Central memory CD8-positive, alpha-beta T cell (primary cell): ENCODE measurements around the gene CDKL1.

Source experiments
- ATAC-seq: fragments of 150-1000 bp; cut with Tn5 transposase; replicated peaks from 2 replicates; pipeline ENCODE4 v1.10.0; 2022; ENCODE audit warnings: mild to moderate bottlenecking, moderate FRiP score, moderate number of reproducible peaks; ENCODE audit not compliant: poor library complexity, severe bottlenecking; ENCODE audit errors: extremely low read depth
- DNase-seq, 2 donors: peaks; one replicate each; pipeline ENCODE4 v3.0.0; 2021; ENCODE audit warnings: low spot score in 2 of 2
- H3K27ac Mint-ChIP-seq: one replicate; pipeline ENCODE4 v1.8.0; 2022; ENCODE audit warnings: low read depth, mild to moderate bottlenecking, moderate library complexity, mixed read lengths
- H3K27me3 Mint-ChIP-seq: one replicate; pipeline ENCODE4 v1.8.0; 2022; ENCODE audit warnings: mixed read lengths
- H3K36me3 Mint-ChIP-seq: one replicate; pipeline ENCODE4 v1.8.0; 2022; ENCODE audit warnings: mild to moderate bottlenecking, moderate library complexity, mixed read lengths; ENCODE audit not compliant: insufficient read depth
- H3K4me1 Mint-ChIP-seq: one replicate; pipeline ENCODE4 v1.8.0; 2022; ENCODE audit warnings: mixed read lengths
- H3K4me3 Mint-ChIP-seq: one replicate; pipeline ENCODE4 v1.8.0; 2022; ENCODE audit warnings: mild to moderate bottlenecking, moderate library complexity, mixed read lengths
- H3K9me3 Mint-ChIP-seq: one replicate; pipeline ENCODE4 v1.8.0; 2022; ENCODE audit warnings: mixed read lengths

The CDKL1 gene

DNA sequence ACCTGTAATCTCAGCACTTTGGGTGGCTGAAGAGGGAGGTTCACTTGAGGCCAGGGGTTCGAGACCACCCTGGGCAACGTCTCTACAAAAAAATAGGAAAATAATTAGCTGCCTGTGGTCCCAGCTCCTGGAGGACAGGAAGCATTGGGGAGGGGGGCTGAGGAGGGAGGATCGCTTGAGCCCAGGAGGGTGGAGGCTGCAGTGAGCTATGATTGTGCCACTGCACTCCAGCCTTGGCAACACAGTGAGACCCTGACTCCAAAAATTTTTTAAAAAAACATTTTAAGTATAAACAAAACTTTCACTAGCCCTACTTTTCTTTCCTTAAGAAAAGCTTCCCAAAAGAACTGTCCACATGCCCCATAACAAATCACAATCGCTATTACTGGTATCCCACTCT lies 86.2 kb downstream of the CDKL1 start:
- Mint-ChIP-seq H3K9me3 (no peaks in the 10 kb centered on the region), H3K36me3 (peaks cover 5% of the 10 kb centered on the region), H3K4me3 (peak overlapping the region; percentile 90), H3K4me1 (peaks cover 38% of the 10 kb centered on the region), H3K27me3 (no peaks in the 10 kb centered on the region), H3K27ac (no peak overlapping the region)
- DNase-seq, result no peak
- ATAC-seq, result no peak

DNA sequence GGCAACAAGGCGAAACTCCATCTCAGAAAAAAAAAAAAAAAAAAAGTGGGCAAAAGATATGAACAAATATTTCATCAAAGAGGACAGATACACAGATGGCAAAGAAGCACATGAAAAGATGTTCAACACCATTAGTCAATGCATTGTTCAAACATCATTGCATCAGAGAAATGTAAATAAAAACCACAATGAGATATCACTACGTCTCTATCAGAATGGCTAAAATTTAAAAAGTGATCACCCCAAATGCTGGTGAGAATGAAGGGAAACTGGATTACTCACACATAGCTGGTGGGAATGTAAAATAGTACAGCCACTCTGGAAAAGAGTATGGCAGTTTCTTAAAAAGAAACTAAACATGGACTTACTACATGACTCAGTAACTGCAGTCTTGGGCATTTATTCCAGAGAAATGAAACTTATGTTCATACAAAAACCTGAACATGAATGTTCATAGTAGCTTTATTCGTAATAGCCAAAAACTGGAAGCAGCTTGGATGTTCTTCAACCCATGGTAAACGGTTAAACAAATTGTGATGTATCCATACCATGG lies 88.2 kb downstream of the CDKL1 start:
- ATAC-seq, result no peak
- no peak overlapping the region for H3K4me3 Mint-ChIP-seq
- no peak overlapping the region for H3K27ac Mint-ChIP-seq
- no peaks in the 10 kb centered on the region for H3K27me3 Mint-ChIP-seq
- peaks cover 5% of the 10 kb centered on the region for H3K36me3 Mint-ChIP-seq
- peaks cover 26% of the 10 kb centered on the region for H3K4me1 Mint-ChIP-seq
- H3K9me3 Mint-ChIP-seq, result no peaks in the 10 kb centered on the region
- DNase-seq, result no peak

DNA sequence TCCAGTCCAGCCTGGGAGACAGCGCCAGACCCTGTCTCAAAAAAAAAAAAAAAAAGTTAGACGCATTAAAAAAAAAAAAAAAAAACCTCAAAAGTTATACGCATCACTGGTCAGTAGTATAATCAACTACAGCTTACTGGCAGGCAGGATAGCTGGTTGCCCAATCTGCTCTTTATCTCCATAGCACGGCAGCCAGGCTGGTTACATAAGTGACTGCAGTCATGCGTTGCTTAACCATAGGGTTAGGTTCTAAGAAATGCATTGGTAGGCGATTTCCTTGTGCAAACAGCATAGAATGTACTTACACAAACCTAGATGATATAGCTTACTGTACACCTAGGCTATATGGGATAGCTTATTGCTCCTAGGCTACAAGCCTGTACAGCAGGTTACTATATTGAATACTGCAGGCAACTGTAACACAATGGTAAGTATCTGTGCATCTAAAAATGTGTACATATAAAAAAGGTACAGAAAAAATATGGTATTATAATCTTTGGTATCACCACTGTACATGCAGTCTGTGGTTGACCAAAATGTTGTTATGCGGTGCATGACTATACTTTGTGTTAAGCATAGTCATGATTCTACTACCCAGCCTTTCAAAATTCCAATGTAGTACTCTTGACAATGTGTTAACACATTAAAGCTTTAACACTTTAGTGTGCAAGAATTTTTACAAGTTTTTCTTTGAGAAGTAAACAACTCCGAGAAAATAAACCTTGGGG lies 92.8 kb downstream of the CDKL1 start:
- H3K4me3 Mint-ChIP-seq, result no peak overlapping the region
- H3K36me3 Mint-ChIP-seq, result no peaks in the 10 kb centered on the region
- ATAC-seq (peak; percentile 19), DNase-seq (no peak)
- H3K27me3 Mint-ChIP-seq, result no peaks in the 10 kb centered on the region
- no peaks in the 10 kb centered on the region for H3K4me1 Mint-ChIP-seq
- no peaks in the 10 kb centered on the region for H3K9me3 Mint-ChIP-seq
- no peak overlapping the region for H3K27ac Mint-ChIP-seq

DNA sequence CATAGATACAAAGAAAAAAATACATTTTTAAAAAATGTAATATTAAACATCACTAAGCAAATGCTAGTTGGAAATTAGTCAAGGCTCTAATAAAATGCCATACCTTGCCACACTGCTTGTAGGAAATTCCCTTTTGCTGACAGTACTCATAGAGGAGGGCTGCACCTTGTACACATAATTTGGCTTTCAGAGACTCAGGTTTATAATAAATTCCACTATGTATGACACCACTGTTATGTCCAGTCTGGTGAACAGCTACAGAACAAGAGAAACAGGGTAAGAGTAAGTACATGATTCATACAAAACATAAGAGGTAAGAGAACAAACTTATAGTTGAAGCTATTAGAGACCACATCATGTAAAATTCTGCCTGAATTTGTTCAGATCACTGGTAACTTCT lies 94.8 kb downstream of the CDKL1 start:
- no peak for ATAC-seq
- Mint-ChIP-seq H3K9me3 (no peaks in the 10 kb centered on the region), H3K36me3 (no peaks in the 10 kb centered on the region), H3K27me3 (no peaks in the 10 kb centered on the region), H3K4me1 (no peaks in the 10 kb centered on the region), H3K4me3 (no peak overlapping the region), H3K27ac (no peak overlapping the region)
- no peak for DNase-seq

- no peaks in the 10 kb centered on the region for H3K4me1 Mint-ChIP-seq
- no peaks in the 10 kb centered on the region for H3K27me3 Mint-ChIP-seq
- no peak for DNase-seq
- no peak for ATAC-seq
- H3K27ac Mint-ChIP-seq, result no peak overlapping the region
- no peaks in the 10 kb centered on the region for H3K36me3 Mint-ChIP-seq
- H3K4me3 Mint-ChIP-seq, result no peak overlapping the region
- H3K9me3 Mint-ChIP-seq, result no peaks in the 10 kb centered on the region
Observed at GRCh38 chr14:50299585-50299984, 97.1 kb downstream of the CDKL1 start.

DNA sequence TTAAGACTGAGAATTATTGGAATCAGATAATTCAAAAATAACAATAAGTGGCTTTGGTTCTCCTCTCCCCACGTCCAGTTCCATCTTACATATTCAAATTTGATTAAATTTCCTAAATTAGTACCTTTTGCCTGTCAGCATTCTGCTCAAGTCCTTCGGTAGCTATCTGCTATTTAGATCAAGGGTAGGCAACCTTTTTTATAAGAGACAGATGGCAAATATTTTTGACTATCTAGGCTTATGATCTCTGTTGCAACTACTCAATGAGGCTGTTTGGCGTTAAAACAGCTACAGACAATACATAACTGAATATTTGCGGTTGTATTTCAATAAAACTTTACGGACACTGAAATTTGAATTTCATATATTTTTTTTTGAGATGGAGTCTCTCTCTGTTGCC lies 106.4 kb downstream of the CDKL1 start:
- no peaks in the 10 kb centered on the region for H3K27me3 Mint-ChIP-seq
- H3K9me3 Mint-ChIP-seq, result no peaks in the 10 kb centered on the region
- H3K36me3 Mint-ChIP-seq, result peaks cover 1% of the 10 kb centered on the region
- H3K4me3 Mint-ChIP-seq, result no peak overlapping the region
- no peak overlapping the region for H3K27ac Mint-ChIP-seq
- DNase-seq (no peak), ATAC-seq (no peak)
- no peaks in the 10 kb centered on the region for H3K4me1 Mint-ChIP-seq

DNA sequence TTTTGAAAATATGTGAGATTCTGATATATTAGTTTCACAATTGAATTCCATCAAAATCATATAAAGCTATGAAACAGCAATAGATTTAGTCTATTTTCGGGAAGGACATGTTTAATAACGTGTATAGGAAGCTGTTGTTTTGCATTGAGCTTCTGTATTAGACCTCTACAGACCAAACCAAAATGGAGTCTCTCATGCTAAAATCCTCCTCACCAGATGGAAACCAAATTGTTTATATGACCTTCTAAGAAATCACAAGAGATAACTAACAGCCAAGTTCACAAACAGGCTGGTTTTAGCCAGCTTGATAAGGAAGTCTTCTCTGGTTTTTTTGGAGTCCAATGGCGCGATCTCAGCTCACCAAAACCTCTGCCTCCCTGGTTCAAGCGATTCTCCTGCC lies 108.5 kb downstream of the CDKL1 start:
- ATAC-seq, result no peak
- H3K27me3 Mint-ChIP-seq, result no peaks in the 10 kb centered on the region
- H3K4me3 Mint-ChIP-seq, result no peak overlapping the region
- DNase-seq, result no peak
- H3K9me3 Mint-ChIP-seq, result no peaks in the 10 kb centered on the region
- H3K4me1 Mint-ChIP-seq, result no peaks in the 10 kb centered on the region
- no peak overlapping the region for H3K27ac Mint-ChIP-seq
- no peaks in the 10 kb centered on the region for H3K36me3 Mint-ChIP-seq

- H3K27me3 Mint-ChIP-seq, result no peaks in the 10 kb centered on the region
- H3K9me3 Mint-ChIP-seq, result no peaks in the 10 kb centered on the region
- H3K36me3 Mint-ChIP-seq, result no peaks in the 10 kb centered on the region
- H3K4me1 Mint-ChIP-seq, result no peaks in the 10 kb centered on the region
- H3K4me3 Mint-ChIP-seq, result no peak overlapping the region
- H3K27ac Mint-ChIP-seq, result no peak overlapping the region
- ATAC-seq (no peak), DNase-seq (no peak)
Observed at GRCh38 chr14:50285861-50286260, 110.8 kb downstream of the CDKL1 start.
